LoVo (cell line): ENCODE data around the gene KCNV2.

Experiments
- DNase-seq: peaks from one replicate; pipeline ENCODE4 v3.0.0-alpha.2; 2016; ENCODE audit warnings: low spot score

The KCNV2 gene

DNA sequence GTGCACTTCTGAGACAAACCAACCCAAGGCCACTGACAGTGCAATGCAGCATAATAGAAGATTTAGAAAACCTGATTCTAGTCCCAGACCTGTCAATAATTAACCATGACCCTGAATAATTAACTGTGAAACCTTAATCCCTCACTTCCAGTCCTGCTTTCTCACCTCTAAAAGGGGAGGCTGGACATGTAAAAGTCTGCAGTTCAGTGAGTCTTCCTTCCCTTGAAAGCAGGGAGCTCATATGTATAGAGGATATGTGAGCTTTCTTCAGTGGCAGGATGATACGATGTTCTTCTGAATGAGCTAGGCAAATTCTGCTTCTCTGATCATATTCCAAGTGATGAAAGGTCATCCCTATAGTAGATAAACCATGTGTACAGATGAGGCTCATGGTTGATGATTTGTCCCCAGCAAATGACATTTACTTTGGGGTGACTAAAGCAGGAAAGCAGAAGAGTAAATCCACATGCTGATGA, 2.9 kb downstream of the KCNV2 start:
- DNase-seq = no peak

DNA sequence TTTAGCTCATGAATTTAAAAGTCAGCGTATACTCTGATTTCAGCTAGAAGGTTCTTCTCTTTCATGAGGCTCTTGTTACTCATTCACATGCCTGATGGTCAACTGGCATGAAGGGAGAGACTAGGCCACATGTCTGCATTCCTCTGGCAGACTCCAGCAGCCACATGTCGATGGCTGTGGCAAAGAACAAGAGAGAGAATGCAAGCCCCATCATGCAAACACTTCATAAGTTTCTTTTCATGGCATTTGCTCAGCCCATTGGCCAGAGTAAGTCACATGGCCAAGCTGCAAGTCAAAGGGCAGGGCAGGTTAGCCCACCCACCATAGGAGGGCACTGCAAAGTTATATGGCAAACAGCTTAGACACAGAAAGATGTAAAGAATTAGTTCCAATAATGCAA, 5.4 kb downstream of the KCNV2 start:
- no peak for DNase-seq

DNA sequence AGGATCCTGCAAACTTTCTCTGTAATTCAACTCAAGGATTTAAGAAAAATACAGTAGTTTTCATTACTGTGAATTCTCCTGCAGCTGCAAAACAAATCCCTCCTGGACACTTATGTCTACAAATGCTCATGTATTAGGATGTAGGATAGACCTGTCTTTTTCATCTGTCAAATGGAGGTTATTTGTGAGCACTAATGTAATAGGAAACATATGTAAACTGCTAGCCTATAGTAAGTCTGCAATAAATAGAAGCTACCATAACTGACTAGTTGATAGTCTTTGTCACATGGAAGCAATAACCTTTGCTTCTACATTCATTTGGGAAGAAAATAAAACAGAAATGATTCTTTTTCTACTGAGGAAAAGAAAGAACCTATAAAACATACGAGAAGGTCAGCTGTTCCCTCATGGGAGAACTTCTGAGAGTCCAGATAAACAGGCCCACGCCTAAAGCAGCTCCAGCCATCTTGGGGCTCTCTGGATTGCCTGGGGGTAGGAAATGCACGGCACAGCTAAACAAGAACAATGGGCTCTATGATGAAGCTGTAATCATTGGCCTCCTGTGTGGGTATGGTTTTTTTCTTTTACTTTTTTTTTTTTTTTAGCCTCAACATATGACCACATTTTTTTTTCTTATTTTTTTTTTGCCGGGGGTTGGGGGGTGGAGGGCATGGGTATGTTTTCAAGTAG, 6.2 kb downstream of the KCNV2 start:
- no peak for DNase-seq

DNA sequence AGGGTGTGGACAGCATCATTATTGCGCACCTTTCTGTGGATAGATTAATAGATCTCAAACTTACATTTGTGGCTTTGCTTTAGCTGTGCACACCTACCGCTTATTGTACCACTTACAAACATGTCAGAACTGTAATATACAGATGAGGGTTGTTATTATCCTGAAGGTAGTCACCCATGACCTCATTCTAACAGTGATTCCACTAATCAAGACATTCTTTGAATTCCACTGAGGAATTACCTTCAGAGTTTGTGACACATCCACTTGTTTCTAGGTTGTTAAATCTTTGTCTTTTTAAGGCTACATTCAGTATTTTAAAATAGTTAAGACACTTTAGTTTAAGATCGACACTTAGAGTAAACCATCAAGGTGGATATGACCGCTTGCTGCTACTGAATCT, 7.8 kb downstream of the KCNV2 start:
- no peak for DNase-seq

DNA sequence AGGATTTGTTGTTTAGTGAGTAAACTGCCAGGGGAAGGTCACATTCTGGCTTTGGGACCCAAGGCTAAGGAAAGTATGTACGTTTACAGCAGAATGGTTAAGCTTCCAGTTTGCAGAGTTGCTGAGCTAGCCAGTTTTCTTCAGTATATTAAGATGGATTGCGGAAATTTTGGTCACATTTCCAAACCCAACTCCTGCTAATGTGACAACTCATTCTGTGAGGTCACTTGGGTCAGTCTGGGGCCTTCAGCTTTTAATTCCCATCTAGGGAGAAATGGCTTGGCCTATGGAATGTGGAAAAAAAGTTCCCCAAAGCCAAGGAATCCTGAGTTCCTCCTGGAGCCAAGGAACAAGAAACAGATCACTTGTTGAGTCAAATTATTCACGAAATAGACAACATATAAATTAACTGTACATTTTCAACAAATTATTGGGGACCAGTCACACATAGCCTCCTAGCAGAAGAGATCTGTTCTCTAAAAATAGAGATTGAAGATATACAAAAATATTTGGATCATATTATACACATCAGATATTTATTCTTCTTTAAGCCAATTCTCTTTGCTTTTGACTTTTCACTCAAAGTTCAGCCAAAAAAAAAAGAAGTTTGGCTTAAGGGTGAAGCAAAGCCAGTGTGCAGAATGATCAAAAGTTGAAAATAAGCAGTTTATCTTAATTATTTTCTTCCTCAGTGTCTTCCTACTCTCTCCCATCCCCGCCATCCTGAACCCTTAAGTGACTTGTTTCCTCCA, 8.8 kb downstream of the KCNV2 start:
- DNase-seq = no peak

DNA sequence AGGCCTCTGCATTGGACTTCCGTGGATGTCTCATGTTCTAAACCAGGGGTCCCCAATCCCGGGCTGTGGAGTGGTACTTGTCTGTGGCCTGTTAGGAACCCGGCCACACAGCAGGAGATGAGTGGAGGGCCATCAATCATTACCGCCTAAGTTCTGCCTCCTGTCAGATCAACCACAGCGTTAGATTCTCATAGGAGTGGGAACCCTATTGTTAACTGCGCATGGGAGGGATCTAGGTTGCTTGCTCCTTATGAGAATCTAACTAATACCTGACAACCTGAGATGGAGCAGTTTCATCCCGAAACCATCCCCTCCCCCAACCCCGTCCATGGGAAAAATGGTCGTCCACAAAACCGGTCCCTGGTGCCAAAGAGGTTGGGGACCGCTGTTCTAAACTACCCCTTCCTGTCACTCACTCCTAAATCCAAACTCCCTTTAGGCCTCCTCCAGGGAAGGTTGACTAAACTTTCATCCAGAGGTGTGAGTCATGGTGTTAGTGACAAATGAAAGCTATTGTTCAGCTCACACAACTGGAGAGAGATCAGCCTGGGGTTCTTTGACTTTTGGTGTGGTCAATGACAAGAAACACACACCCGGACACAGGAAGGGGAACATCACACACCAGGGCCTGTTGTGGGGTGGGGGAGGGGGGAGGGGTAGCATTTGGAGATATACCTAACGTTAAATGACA, 9.5 kb downstream of the KCNV2 start:
- no peak for DNase-seq

DNA sequence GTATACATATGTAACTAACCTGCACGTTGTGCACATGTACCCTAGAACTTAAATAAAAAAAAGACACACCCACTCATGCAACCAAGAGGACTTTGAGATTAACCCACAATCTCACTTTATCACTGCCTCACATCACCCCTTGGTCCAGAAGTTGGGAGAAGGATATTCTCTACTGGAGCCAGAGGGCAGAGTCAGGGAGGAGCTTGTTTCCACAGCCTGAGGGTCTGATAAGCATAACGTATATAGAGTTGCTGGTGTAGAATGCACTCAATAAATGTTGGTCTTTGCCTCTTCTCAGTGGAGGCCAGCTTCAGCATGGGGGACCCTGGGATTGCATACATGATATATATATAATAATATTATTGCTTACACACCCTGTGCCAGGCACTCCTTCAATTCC, 10.1 kb downstream of the KCNV2 start:
- DNase-seq = no peak

DNA sequence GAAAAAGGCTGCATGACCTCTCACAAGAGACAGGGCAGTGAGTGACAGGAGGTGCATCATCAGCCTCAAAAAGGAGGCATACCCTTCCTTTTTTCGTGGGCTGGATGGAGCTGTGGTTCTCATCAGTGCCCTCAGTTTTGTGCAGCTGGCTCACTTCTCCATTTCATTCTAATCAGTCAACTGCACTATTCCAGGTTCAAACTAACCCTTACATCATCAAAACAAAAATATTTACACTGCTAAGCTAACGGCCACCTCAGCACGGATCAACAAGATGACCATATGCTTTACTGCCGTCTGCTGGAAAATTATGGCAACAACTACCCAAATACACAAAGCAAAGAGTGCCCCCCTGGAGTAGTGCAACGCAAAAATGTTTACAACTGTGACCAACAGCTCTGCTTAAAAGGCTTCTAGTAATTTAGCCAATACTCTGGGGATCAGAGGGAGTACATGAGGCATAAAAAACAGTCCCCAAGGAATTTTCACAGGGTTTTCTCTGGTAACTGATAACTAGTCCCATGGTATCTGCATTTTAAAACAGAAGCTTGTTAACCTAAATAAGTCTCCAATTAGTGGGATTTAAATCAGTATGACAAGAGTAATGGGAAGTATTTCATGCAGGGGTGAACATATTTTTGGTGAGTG, 10.8 kb downstream of the KCNV2 start:
- DNase-seq = peak; percentile 2

DNA sequence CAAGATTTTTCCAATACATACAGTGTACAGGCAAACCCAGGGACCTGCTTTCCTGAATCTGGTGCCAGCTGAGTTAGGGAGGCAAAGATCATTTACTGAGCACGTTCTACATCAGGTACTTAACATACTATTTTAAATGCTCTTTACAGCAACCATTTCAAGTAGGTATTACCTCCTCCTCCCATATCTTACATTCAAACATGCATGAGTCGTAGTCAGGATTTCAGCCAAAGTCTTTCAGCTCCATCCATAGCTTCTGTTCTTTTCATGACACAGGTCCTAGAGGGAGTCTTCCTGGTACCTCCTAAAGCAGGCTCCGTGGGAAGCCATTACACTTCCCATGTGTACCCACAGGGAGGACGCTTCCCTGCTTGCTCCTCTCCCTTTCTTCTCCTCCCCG, 11.7 kb downstream of the KCNV2 start:
- no peak for DNase-seq

DNA sequence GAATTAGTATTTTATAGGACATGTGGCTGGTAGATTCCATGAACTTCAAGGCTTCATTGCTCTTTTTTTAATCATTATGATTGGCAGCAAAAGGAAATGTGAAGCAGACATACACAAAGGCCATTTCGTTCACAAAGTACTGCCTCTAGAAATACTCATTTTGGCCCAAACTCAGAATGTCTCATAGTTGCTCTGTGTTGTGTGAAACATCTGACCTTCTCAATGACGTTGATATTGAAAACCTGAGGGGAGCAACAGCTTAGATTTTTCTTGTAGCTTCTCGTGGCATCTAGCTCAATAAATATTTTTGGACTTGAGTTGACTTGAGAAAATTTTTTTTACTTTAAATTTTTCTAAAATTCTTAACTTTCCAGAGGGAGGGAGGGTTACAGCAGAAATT, 12.4 kb downstream of the KCNV2 start:
- no peak for DNase-seq

DNA sequence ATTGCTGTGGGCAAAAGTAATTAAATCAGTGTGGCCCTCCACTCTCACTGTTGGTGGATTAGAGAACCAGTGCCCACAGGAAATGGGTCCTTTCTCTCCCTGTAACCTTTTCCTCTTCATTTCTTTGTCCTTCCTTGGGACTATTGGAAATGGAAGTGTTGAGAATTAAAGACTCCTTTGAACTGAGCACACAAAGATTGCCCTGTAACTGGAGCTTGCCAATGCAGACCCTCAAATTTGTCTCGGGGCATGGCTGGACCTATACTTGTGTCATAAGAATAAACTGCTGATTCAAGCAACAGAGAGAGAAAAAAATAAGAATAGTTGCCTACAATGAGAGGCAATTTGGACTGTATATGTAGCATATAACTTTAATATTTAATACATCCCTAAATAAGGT, 13.7 kb downstream of the KCNV2 start:
- no peak for DNase-seq

DNA sequence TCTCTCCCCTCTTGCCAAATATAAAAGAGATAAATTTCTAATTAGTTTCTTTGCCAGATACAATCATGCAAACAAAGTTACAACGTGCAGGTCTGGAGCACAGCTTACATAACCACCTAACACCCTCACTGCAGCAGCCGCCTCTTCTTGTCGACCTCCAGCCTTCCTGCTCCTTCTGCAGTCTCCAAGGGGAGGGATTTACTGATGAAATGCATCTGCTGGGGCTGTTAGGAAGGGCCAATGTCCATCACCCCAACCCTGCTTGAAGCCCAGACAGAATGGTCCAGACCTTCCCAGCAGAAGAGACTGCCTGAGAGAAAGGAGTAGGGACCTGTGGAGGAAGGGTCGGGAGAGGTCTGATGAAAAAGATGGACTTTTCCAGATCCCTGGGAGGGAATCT, 15.2 kb downstream of the KCNV2 start:
- no peak for DNase-seq

DNA sequence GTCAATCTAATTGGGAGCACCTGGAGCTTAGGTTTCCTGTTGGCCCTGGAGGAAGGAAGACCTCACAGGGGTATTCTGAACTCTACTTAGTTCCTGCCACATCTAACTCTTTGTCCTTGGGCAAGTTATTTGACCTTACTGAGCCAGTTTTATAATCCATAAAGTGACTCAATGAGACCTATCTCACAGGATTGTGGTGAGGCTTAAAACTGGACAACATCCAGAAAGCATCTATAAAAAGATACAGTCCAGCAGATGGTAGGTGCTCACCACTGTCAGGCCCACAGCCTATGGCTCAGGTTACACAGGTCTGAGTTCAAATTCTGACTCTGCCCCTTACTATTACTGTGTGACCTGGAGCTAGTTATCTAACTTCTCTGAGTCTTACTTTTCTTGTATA, 23.3 kb downstream of the KCNV2 start:
- no peak for DNase-seq

DNA sequence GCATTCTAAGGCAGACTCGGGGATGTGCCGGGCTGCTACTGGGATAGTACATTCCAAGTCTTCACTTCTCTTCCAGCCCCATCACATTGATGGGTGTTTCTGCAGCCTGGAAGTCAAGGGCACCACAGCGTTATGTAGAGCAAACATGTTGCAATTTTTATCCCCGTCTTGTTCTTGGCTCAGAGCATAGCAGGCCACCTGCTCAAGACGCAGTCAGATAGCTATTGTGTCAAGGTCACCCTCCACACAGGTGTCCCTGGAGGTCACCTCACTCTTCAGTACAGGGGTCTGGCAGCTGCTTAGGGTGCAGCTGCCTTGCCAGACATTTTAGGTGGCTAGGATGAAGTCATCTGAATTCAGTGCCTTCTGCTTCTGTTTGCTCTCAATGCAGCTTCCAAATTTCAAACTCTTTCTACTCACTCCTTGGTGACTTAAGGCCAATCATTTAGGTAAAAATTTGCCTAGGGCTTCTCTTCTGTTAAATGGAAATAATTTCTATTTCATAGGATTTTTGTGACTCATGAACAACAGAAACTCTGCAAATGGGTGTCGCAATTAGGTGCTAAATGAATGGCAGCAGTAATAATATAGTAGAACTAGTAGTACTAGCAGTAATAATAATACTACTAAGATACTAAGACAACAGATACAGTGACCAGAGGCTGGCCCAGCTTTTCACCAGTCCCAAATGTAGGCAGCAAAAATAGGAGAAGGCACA, 24.3 kb downstream of the KCNV2 start:
- DNase-seq = no peak

DNA sequence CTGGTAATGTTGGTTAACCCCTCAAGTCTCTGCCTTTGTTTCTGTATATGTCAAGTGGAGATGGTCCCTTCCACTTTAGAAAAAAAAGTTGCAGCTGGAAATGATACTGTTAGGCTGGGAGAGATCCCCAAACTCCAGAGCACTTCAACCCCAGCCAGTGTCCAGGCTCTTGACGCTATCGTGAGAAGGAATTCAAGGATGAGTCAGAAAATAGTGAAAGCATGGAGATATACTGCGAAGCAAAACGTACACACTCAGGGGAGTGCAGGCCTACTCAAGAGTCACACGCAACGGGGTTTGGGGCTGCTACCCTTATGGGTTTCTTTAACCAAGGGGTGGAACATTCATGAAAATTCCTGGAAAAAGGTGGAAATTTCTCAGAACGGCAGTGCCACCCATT, 24.9 kb downstream of the KCNV2 start:
- no peak for DNase-seq

DNA sequence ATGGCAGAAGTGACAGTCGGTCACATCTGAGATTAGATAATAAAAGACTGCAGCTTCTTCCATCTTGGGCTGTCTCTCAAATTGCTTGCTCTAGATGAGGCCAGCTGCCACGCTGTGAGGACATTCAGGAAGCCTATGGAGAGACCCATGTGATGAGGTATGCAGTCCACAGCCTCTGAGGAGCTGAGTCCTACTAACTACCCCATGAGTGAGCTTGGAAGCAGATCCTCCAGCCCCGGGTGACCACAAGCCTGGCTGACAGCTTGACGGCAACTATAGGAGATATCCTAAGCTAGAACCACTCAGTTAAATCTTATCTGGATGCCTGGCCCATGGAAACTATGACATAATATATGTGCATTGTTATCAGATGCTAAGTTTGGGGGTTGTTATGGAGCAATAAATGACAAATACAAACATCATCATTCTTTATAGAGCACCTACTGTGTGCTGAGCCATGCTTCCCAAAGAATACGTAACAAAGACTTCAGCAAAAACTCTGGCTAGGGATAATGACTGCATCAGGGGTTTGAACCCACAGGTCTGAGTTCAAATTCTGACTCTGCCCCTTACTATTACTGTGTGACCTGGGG, 26.7 kb downstream of the KCNV2 start:
- DNase-seq = no peak

DNA sequence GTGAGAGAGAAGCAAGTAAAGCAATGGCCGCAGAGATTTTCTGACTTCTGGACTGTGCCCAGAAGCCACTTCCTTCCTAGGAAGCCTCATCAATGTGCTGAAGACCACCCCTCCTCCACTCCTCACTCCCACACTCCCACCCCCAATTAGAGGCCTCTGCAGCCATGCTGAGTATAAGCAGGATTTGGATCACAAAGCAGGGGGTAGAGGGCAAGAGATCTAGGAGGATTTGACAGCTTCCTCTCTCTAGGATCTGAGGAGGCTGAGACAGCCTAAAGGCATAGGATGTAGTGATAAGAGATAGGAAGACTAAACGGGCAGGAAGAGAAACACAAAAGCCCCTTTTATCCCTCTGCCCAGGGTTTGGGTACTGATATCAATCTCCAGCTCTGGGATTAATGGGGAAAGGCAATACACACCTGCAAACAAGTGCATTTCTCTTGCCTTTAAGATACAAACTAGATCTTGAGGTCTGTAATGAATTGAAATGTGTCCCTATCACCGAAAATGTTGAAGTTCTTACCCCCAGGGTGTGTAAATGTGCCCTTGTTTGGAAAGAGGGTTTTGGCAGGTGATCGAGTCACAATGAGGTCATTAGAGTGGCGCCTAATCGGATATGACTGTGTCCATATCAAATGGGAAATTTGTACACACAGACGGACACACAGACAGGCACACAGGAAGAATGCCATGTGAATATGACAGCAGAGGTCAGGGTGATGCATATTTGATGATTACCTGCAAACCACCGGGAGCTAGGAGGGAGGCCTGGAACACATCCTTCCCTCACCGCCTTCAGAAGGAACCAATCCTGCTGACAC, 28.5 kb downstream of the KCNV2 start:
- no peak for DNase-seq

DNA sequence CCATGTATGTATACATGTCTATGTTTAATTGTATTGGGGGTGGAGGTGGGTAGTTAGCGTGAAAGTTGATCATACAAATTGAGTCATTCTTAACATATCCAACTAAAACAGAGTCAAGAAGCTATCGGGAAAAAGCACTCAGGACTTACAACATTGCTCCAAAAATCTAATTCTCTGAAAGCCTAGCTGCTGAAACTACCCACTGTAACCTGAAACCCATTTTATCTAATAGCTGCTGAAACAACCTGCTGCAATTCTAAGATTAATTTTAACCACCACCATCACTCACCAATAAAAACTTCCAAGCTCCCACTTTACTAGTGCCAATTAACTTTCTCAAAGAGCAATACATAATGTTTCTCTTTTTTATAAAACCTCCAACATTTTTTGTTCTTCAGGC, 32.2 kb downstream of the KCNV2 start:
- no peak for DNase-seq

DNA sequence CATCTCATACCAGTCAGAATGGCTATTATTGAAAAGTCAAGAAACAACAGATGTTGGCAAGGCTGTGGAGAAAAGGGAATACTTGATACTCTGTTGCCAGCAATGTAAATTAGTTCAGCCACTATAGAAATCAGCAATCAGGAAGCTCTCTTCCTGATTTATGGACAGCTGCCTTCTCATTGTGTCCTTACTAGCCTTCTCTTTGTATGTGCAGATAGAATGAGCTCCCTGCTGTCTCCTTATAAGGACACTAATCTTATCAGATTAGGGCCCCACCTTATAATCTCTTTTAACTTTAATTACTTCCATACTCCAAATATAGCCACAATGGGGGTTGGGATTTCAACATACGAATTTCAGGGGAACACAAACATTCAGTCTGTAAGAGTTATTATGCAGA, 38.0 kb downstream of the KCNV2 start:
- no peak for DNase-seq

DNA sequence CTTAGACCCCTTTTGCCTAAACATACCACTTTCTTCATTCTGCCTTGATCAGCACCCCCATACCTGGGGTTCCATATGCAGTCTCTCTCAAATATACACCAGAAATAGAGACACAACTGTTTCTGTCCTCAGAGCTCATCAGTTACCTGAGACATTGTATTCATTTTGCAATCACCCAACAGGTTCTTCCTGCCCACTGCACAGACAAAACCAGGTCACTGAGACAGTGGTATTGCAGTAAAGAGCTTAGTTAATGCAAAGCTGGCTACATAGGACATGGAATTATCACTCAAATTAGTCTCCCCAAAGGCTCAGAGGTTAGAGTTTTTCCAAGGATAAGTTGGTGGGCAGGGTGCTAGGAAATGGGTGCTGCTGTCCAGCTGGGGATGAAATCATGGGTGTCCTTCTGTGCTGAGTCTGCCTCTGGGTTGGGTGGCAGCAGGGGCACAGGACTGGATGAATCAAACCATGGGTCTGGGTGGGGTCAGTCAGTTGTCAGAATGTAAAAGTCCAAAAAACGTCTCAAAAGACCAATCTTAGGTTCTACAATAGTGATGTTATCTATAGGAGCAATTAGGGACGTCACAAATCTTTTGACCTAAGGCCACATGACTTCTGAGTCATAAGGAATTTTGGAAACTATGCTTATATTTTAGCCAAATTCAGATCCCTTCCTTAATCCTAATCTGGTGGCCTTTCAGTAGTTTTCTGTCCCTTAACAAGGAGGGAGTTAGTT, 41.0 kb downstream of the KCNV2 start:
- no peak for DNase-seq
